ENCODE data around the gene SCRN1.

Gene SCRN1

GRCh38 chr7:29946428-29947186, 43.0 kb downstream of the SCRN1 start:
- Mint-ChIP-seq H3K36me3 (ENCODE audit: low read depth) (no peaks in the 10 kb centered on the region), H3K27ac (no peak overlapping the region), H3K9me3 (no peaks in the 10 kb centered on the region), H3K4me3 (no peak overlapping the region), H3K4me1 (ENCODE audit: low read depth) (no peaks in the 10 kb centered on the region), H3K27me3 (ENCODE audit: low read depth) (no peaks in the 10 kb centered on the region)

GRCh38 chr7:29945259-29945809, 44.3 kb downstream of the SCRN1 start:
- H3K9me3 Mint-ChIP-seq = no peaks in the 10 kb centered on the region
- H3K36me3 Mint-ChIP-seq (ENCODE audit: low read depth) = no peaks in the 10 kb centered on the region

GRCh38 chr7:29940199-29940598, 49.4 kb downstream of the SCRN1 start:
- Mint-ChIP-seq H3K9me3 (no peaks in the 10 kb centered on the region), H3K27ac (no peak overlapping the region), H3K4me3 (no peak overlapping the region), H3K27me3 (ENCODE audit: low read depth) (no peaks in the 10 kb centered on the region), H3K36me3 (ENCODE audit: low read depth) (no peaks in the 10 kb centered on the region), H3K4me1 (ENCODE audit: low read depth) (no peaks in the 10 kb centered on the region)

More at GRCh38 chr7:29945259-29945809, 44.3 kb downstream of the SCRN1 start:
- Mint-ChIP-seq H3K4me3 (no peak overlapping the region), H3K27ac (no peak overlapping the region), H3K4me1 (ENCODE audit: low read depth) (no peaks in the 10 kb centered on the region), H3K27me3 (ENCODE audit: low read depth) (no peaks in the 10 kb centered on the region)

GRCh38 chr7:29937132-29937531, 52.5 kb downstream of the SCRN1 start:
- Mint-ChIP-seq H3K27ac (no peak overlapping the region), H3K9me3 (no peaks in the 10 kb centered on the region), H3K4me3 (no peak overlapping the region), H3K36me3 (ENCODE audit: low read depth) (no peaks in the 10 kb centered on the region), H3K27me3 (ENCODE audit: low read depth) (no peaks in the 10 kb centered on the region), H3K4me1 (ENCODE audit: low read depth) (no peaks in the 10 kb centered on the region)

- Mint-ChIP-seq H3K9me3 (no peaks in the 10 kb centered on the region), H3K36me3 (ENCODE audit: low read depth) (no peaks in the 10 kb centered on the region), H3K4me1 (ENCODE audit: low read depth) (no peaks in the 10 kb centered on the region), H3K27me3 (ENCODE audit: low read depth) (no peaks in the 10 kb centered on the region), H3K27ac (no peak overlapping the region), H3K4me3 (no peak overlapping the region)
Observed at GRCh38 chr7:29935111-29935510, 54.5 kb downstream of the SCRN1 start.

GRCh38 chr7:29929018-29929807, 60.4 kb downstream of the SCRN1 start:
- no peaks in the 10 kb centered on the region for H3K9me3 Mint-ChIP-seq
- no peak overlapping the region for H3K27ac Mint-ChIP-seq
- H3K4me3 Mint-ChIP-seq = no peak overlapping the region
- no peaks in the 10 kb centered on the region for H3K4me1 Mint-ChIP-seq (ENCODE audit: low read depth)
- H3K36me3 Mint-ChIP-seq (ENCODE audit: low read depth) = no peaks in the 10 kb centered on the region
- no peaks in the 10 kb centered on the region for H3K27me3 Mint-ChIP-seq (ENCODE audit: low read depth)

- H3K36me3 Mint-ChIP-seq (ENCODE audit: low read depth) = no peaks in the 10 kb centered on the region
- H3K9me3 Mint-ChIP-seq = no peaks in the 10 kb centered on the region
Observed at GRCh38 chr7:29926741-29927140, 62.9 kb downstream of the SCRN1 start.

GRCh38 chr7:29926216-29926615, 63.4 kb downstream of the SCRN1 start:
- H3K4me3 Mint-ChIP-seq = no peak overlapping the region
- H3K27me3 Mint-ChIP-seq (ENCODE audit: low read depth) = no peaks in the 10 kb centered on the region
- no peaks in the 10 kb centered on the region for H3K9me3 Mint-ChIP-seq
- H3K27ac Mint-ChIP-seq = no peak overlapping the region
- H3K36me3 Mint-ChIP-seq (ENCODE audit: low read depth) = no peaks in the 10 kb centered on the region
- H3K4me1 Mint-ChIP-seq (ENCODE audit: low read depth) = no peaks in the 10 kb centered on the region

More at GRCh38 chr7:29926741-29927140, 62.9 kb downstream of the SCRN1 start:
- Mint-ChIP-seq H3K27ac (no peak overlapping the region), H3K27me3 (ENCODE audit: low read depth) (no peaks in the 10 kb centered on the region), H3K4me1 (ENCODE audit: low read depth) (no peaks in the 10 kb centered on the region), H3K4me3 (no peak overlapping the region)

- no peaks in the 10 kb centered on the region for H3K9me3 Mint-ChIP-seq
- no peaks in the 10 kb centered on the region for H3K27me3 Mint-ChIP-seq (ENCODE audit: low read depth)
- H3K4me1 Mint-ChIP-seq (ENCODE audit: low read depth) = no peaks in the 10 kb centered on the region
- no peak overlapping the region for H3K27ac Mint-ChIP-seq
- no peak overlapping the region for H3K4me3 Mint-ChIP-seq
- no peaks in the 10 kb centered on the region for H3K36me3 Mint-ChIP-seq (ENCODE audit: low read depth)
Observed at GRCh38 chr7:29924684-29925083, 64.9 kb downstream of the SCRN1 start.

- H3K9me3 Mint-ChIP-seq = no peaks in the 10 kb centered on the region
- no peaks in the 10 kb centered on the region for H3K4me1 Mint-ChIP-seq (ENCODE audit: low read depth)
- no peaks in the 10 kb centered on the region for H3K36me3 Mint-ChIP-seq (ENCODE audit: low read depth)
- no peak overlapping the region for H3K27ac Mint-ChIP-seq
- H3K27me3 Mint-ChIP-seq (ENCODE audit: low read depth) = no peaks in the 10 kb centered on the region
- H3K4me3 Mint-ChIP-seq = no peak overlapping the region
Observed at GRCh38 chr7:29924006-29924405, 65.6 kb downstream of the SCRN1 start.

- Mint-ChIP-seq H3K4me1 (ENCODE audit: low read depth) (no peaks in the 10 kb centered on the region), H3K27ac (no peak overlapping the region), H3K27me3 (ENCODE audit: low read depth) (no peaks in the 10 kb centered on the region)
Observed at GRCh38 chr7:29922921-29923700, 66.5 kb downstream of the SCRN1 start.

GRCh38 chr7:29921404-29922010, 68.1 kb downstream of the SCRN1 start:
- Mint-ChIP-seq H3K4me1 (ENCODE audit: low read depth) (no peaks in the 10 kb centered on the region), H3K27ac (no peak overlapping the region), H3K36me3 (ENCODE audit: low read depth) (no peaks in the 10 kb centered on the region), H3K9me3 (no peaks in the 10 kb centered on the region), H3K4me3 (no peak overlapping the region), H3K27me3 (ENCODE audit: low read depth) (no peaks in the 10 kb centered on the region)

More at GRCh38 chr7:29922921-29923700, 66.5 kb downstream of the SCRN1 start:
- no peaks in the 10 kb centered on the region for H3K9me3 Mint-ChIP-seq
- no peak overlapping the region for H3K4me3 Mint-ChIP-seq
- no peaks in the 10 kb centered on the region for H3K36me3 Mint-ChIP-seq (ENCODE audit: low read depth)

GRCh38 chr7:29920491-29920890, 69.1 kb downstream of the SCRN1 start:
- no peaks in the 10 kb centered on the region for H3K9me3 Mint-ChIP-seq
- H3K36me3 Mint-ChIP-seq (ENCODE audit: low read depth) = no peaks in the 10 kb centered on the region
- no peak overlapping the region for H3K4me3 Mint-ChIP-seq
- H3K27ac Mint-ChIP-seq = no peak overlapping the region
- peaks cover 2% of the 10 kb centered on the region for H3K27me3 Mint-ChIP-seq (ENCODE audit: low read depth)
- no peaks in the 10 kb centered on the region for H3K4me1 Mint-ChIP-seq (ENCODE audit: low read depth)

GRCh38 chr7:29919790-29920189, 69.8 kb downstream of the SCRN1 start:
- Mint-ChIP-seq H3K27me3 (ENCODE audit: low read depth) (peaks cover 8% of the 10 kb centered on the region), H3K4me1 (ENCODE audit: low read depth) (no peaks in the 10 kb centered on the region), H3K27ac (no peak overlapping the region), H3K36me3 (ENCODE audit: low read depth) (no peaks in the 10 kb centered on the region), H3K4me3 (no peak overlapping the region), H3K9me3 (no peaks in the 10 kb centered on the region)

Measured in T-helper 1 cell treated with Interleukin-12 subunit alpha and Interleukin-12 subunit beta and Interleukin-4 antibody, amounts not matched to agents 30 μg/mL and 1 μg/mL, for 36 hours (primary cell).